ENCODE results near the gene DLX5.

GRCh38 chr7:97015279-97015678 is 9.4 kb downstream of the DLX5 start:
- TF ChIP-seq CTCF (IDR thresholded peaks at IDR 0.05) (no peak), POLR2A (IDR thresholded peaks at IDR 0.05) (no peak)
